ENCODE results near the gene TMEM50B.
"Not testable (repeated sequence)": the region's sequence is repeated elsewhere in the genome, so short reads cannot be mapped to it uniquely, and the experiment has no call there.

TMEM50B gene

GRCh38 chr21:33432496-33432895, 47.3 kb downstream of the TMEM50B start:
- Mint-ChIP-seq H3K9me3 (no peaks in the 10 kb centered on the region), H3K4me1 (peaks cover 37 to 65% of the 10 kb centered on the region in 2 donors), H3K27ac (peak overlapping the region; percentile 95), H3K4me3 (peak overlapping the region; percentile 6 to 30), H3K27me3 (no peaks in the 10 kb centered on the region), H3K36me3 (peaks cover 42 to 66% of the 10 kb centered on the region in 2 donors)
- no peak for DNase-seq
- no peak for ATAC-seq (replicated peaks)

GRCh38 chr21:33430858-33431257, 48.9 kb downstream of the TMEM50B start:
- Mint-ChIP-seq H3K36me3 (peaks cover 44 to 64% of the 10 kb centered on the region in 2 donors), H3K4me1 (peaks cover 34 to 63% of the 10 kb centered on the region in 2 donors), H3K9me3 (no peaks in the 10 kb centered on the region), H3K4me3 (peak overlapping the region in 1 of 2 donors; percentile 19), H3K27me3 (no peaks in the 10 kb centered on the region), H3K27ac (peak overlapping the region; percentile 56)
- ATAC-seq (replicated peaks) = no peak
- DNase-seq = no peak

- Mint-ChIP-seq H3K4me3 (no peak overlapping the region), H3K4me1 (peaks cover 24 to 45% of the 10 kb centered on the region in 2 donors), H3K27me3 (no peaks in the 10 kb centered on the region), H3K36me3 (peaks cover 49 to 64% of the 10 kb centered on the region in 2 donors), H3K27ac (peak overlapping the region; percentile 89), H3K9me3 (no peaks in the 10 kb centered on the region)
- DNase-seq (no peak), ATAC-seq (replicated peaks) (no peak)
Observed at GRCh38 chr21:33428669-33429068, 51.1 kb downstream of the TMEM50B start.

DNA sequence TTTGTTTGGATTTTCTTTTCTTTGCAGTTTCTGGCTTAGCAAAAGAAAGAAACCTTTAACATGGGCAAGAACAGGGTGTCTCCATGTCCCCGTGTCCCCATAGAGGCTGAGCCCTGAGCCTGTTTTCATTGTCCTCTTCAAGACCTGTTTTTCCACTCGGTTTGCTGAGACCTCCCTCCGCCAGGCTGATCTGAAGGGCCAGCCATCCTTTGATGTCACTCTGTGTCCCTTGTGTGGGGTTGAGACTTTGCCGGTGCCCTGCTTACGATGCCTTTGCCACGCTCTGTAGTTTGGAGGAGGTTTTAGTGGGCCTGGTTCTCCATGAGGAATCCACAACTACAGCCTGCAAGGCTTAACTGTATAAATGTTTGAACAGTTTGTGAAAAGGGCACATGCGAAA, 52.7 kb downstream of the TMEM50B start:
- H3K27ac Mint-ChIP-seq = peak overlapping the region; percentile 75
- no peaks in the 10 kb centered on the region for H3K27me3 Mint-ChIP-seq
- peaks cover 39 to 57% of the 10 kb centered on the region in 2 donors for H3K36me3 Mint-ChIP-seq
- no peak for ATAC-seq (replicated peaks)
- peaks cover 10 to 29% of the 10 kb centered on the region in 2 donors for H3K4me1 Mint-ChIP-seq
- DNase-seq = no peak
- no peak overlapping the region for H3K4me3 Mint-ChIP-seq
- H3K9me3 Mint-ChIP-seq = no peaks in the 10 kb centered on the region

DNA sequence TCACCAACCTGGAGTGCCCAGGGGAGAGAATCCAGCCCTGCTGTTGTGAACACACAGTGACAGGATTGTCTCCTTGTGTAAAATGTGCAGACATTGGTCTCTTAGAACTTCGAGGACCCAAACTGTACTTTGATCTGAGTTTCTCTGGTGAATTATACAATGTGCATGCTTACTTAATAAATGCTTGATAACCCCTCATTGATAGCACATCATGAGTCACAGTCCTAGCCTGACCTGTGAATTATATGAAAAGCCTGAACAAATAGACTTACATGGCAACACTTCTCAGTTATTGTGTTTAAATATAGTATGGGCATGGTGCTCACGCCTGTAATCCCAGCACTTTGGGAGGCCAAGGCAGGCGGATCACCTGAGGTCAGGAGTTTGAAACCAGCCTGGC, 53.9 kb downstream of the TMEM50B start:
- no peaks in the 10 kb centered on the region for H3K27me3 Mint-ChIP-seq
- peak overlapping the region; percentile 42 for H3K27ac Mint-ChIP-seq
- H3K9me3 Mint-ChIP-seq = no peaks in the 10 kb centered on the region
- ATAC-seq (replicated peaks) (no peak), DNase-seq (no peak)
- peaks cover 10 to 24% of the 10 kb centered on the region in 2 donors for H3K4me1 Mint-ChIP-seq
- H3K36me3 Mint-ChIP-seq = peaks cover 40 to 54% of the 10 kb centered on the region in 2 donors
- no peak overlapping the region for H3K4me3 Mint-ChIP-seq

GRCh38 chr21:33424214-33424613, 55.6 kb downstream of the TMEM50B start:
- no peak for ATAC-seq (replicated peaks)
- peaks cover 52 to 62% of the 10 kb centered on the region in 2 donors for H3K36me3 Mint-ChIP-seq

GRCh38 chr21:33421713-33422393, 57.9 kb downstream of the TMEM50B start:
- no peak for ATAC-seq (replicated peaks)

More at GRCh38 chr21:33424214-33424613, 55.6 kb downstream of the TMEM50B start:
- H3K27me3 Mint-ChIP-seq = no peaks in the 10 kb centered on the region
- H3K4me1 Mint-ChIP-seq = peaks cover 17 to 28% of the 10 kb centered on the region in 2 donors
- DNase-seq = no peak
- no peak overlapping the region for H3K4me3 Mint-ChIP-seq
- no peaks in the 10 kb centered on the region for H3K9me3 Mint-ChIP-seq
- H3K27ac Mint-ChIP-seq = peak overlapping the region; percentile 37

DNA sequence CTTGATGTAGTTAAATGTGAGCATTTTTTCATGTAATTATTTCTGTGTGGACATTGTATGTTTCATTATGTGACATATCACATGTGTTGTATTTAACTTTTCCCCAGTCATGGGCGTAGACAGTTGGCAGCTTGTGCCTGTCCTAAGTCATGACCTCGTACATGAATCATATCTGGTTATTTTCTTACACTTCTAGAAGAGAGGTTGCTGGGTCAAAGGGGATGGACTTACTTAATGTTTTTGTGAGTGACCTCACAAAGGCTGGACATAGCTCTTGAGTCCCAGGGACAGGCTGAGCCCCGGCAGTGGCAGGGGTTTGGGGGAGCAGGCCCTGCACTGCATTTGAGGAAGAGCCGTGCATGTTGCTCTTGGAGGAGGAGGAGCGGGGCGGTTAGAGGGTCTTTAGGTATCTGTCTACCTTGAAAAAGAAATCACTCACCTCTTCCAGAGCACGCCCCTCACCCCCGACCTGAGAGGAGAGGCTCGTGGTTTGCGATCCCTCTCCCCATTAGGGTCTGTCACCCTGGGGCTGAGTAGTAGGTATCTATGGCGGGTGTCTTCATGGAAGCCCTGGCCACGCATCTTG, 60.1 kb downstream of the TMEM50B start:
- H3K9me3 Mint-ChIP-seq = no peaks in the 10 kb centered on the region
- H3K4me1 Mint-ChIP-seq = peaks cover 17 to 23% of the 10 kb centered on the region in 2 donors
- ATAC-seq (replicated peaks) (no peak), DNase-seq (no peak)
- no peaks in the 10 kb centered on the region for H3K27me3 Mint-ChIP-seq
- peak overlapping the region; percentile 63 for H3K27ac Mint-ChIP-seq
- H3K36me3 Mint-ChIP-seq = peaks cover 45 to 65% of the 10 kb centered on the region in 2 donors
- H3K4me3 Mint-ChIP-seq = no peak overlapping the region

More at GRCh38 chr21:33421713-33422393, 57.9 kb downstream of the TMEM50B start:
- Mint-ChIP-seq H3K36me3 (peaks cover 47 to 57% of the 10 kb centered on the region in 2 donors), H3K4me1 (peaks cover 9 to 11% of the 10 kb centered on the region in 2 donors), H3K27ac (peak overlapping the region; percentile 14), H3K4me3 (no peak overlapping the region), H3K27me3 (no peaks in the 10 kb centered on the region), H3K9me3 (no peaks in the 10 kb centered on the region)
- DNase-seq = no peak

DNA sequence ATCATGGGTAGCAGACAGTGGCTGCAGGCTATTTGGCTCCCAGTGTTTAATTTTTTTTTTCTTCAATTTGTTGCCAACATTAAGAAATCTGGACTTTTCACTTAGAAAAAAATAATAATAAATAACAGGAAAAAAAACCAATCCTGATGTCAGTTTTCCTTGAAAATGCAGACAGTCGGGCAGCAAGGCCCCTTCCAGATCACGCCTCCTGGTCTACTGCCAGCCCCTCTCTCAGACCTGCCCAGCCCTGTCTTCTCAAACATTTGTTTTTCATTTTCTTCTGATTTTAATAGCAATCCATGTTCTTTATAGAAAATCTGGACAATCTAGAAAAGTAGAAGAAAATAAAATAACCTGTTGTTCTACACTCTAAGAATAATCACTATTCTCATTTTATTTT, 61.1 kb downstream of the TMEM50B start:
- peaks cover 18 to 31% of the 10 kb centered on the region in 2 donors for H3K4me1 Mint-ChIP-seq
- peaks cover 38 to 61% of the 10 kb centered on the region in 2 donors for H3K36me3 Mint-ChIP-seq
- no peaks in the 10 kb centered on the region for H3K27me3 Mint-ChIP-seq
- ATAC-seq (replicated peaks) = no peak
- no peak overlapping the region for H3K4me3 Mint-ChIP-seq
- no peak overlapping the region for H3K27ac Mint-ChIP-seq
- no peak for DNase-seq
- H3K9me3 Mint-ChIP-seq = no peaks in the 10 kb centered on the region

GRCh38 chr21:33414926-33415325, 64.8 kb downstream of the TMEM50B start:
- H3K27me3 Mint-ChIP-seq = no peaks in the 10 kb centered on the region
- no peaks in the 10 kb centered on the region for H3K9me3 Mint-ChIP-seq
- H3K4me1 Mint-ChIP-seq = peaks cover 35 to 67% of the 10 kb centered on the region in 2 donors
- H3K4me3 Mint-ChIP-seq = peak overlapping the region; percentile 21 to 31
- ATAC-seq (replicated peaks) (no peak), DNase-seq (no peak)
- peak overlapping the region; percentile 87 for H3K27ac Mint-ChIP-seq
- peaks cover 43 to 65% of the 10 kb centered on the region in 2 donors for H3K36me3 Mint-ChIP-seq

- H3K4me1 Mint-ChIP-seq = peaks cover 38 to 68% of the 10 kb centered on the region in 2 donors
- no peak overlapping the region for H3K4me3 Mint-ChIP-seq
- H3K9me3 Mint-ChIP-seq = no peaks in the 10 kb centered on the region
- no peaks in the 10 kb centered on the region for H3K27me3 Mint-ChIP-seq
- ATAC-seq (replicated peaks) (no peak), DNase-seq (no peak)
- peak overlapping the region; percentile 56 for H3K27ac Mint-ChIP-seq
- H3K36me3 Mint-ChIP-seq = peaks cover 43 to 63% of the 10 kb centered on the region in 2 donors
Observed at GRCh38 chr21:33414068-33414467, 65.7 kb downstream of the TMEM50B start.

- Mint-ChIP-seq H3K4me1 (peaks cover 43 to 78% of the 10 kb centered on the region in 2 donors), H3K27me3 (no peaks in the 10 kb centered on the region), H3K27ac (peak overlapping the region; percentile 93), H3K4me3 (peak overlapping the region; percentile 69 to 79), H3K36me3 (peaks cover 49 to 64% of the 10 kb centered on the region in 2 donors), H3K9me3 (no peaks in the 10 kb centered on the region)
- ATAC-seq (replicated peaks) (peak; percentile 88 to 93), DNase-seq (peak; percentile 28)
Observed at GRCh38 chr21:33412832-33413519, 66.8 kb downstream of the TMEM50B start.

GRCh38 chr21:33412439-33412831, 67.3 kb downstream of the TMEM50B start:
- not testable (repeated sequence) for DNase-seq; H3K27me3 Mint-ChIP-seq; H3K9me3 Mint-ChIP-seq; ATAC-seq (replicated peaks)
- Mint-ChIP-seq H3K4me1 (peaks cover 43 to 80% of the 10 kb centered on the region in 2 donors), H3K4me3 (peak overlapping the region in 1 of 2 donors; percentile 79), H3K36me3 (peaks cover 46 to 61% of the 10 kb centered on the region in 2 donors), H3K27ac (peak overlapping the region; percentile 93)

DNA sequence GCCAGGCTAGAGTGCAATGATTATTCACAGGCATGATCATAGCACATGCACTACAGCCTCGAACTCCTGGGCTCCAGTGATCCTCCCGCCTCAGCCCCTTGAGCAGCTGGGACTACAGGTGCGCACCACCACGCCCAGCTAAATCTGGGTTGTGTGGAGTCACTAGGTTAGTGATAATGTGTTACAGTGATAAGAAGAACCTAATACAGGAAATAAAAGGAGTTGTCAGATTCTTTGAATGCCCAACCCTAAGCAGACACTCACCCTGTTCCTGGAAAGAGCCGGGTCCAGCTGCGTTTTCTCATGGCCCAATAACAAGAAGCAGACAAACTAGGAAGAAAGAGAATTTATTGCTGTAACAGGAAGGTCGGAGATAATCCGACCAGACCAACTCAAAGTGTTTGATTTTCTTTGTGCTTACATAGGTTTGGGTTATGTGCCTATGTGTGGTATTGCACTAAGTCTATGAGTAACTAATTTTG, 67.8 kb downstream of the TMEM50B start:
- peaks cover 47 to 63% of the 10 kb centered on the region in 2 donors for H3K36me3 Mint-ChIP-seq
- no peak for DNase-seq
- no peak for ATAC-seq (replicated peaks)
- peaks cover 47 to 85% of the 10 kb centered on the region in 2 donors for H3K4me1 Mint-ChIP-seq
- peak overlapping the region in 1 of 2 donors; percentile 8 for H3K4me3 Mint-ChIP-seq
- H3K9me3 Mint-ChIP-seq = no peaks in the 10 kb centered on the region
- no peaks in the 10 kb centered on the region for H3K27me3 Mint-ChIP-seq
- peak overlapping the region; percentile 87 for H3K27ac Mint-ChIP-seq
